ENCODE results near the gene RTCA. TPM values are rescaled to one million over a fixed set of nuclear protein-coding genes. Genes with fewer than 3 reads are reported as not detected.

The RTCA gene
- polyA plus RNA-seq, 4 donors = 30.5 to 39.9 (median 31.9) TPM

DNA sequence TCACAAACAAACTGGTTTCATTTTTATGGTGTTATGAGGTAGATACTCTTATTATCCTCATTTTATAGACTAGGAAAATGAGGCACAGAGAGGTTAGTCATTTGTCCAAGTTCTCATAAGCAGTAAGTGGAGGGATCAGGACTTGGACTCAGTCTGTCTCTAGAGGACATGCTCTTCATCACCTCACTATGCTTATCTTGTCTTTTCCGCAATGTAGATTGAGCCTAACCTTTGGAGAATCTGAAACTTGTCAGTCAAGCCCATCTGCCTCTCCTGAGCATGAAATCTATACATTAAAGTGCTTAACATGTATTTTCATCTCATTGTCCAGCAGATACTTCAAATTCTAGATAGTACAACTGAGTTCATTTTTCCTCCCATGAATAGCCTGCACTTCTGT lies 74.5 kb downstream of the RTCA start:
- DNase-seq (ENCODE audit: low read depth in 4 of 4, low spot score in 2 of 4) = no peak

DNA sequence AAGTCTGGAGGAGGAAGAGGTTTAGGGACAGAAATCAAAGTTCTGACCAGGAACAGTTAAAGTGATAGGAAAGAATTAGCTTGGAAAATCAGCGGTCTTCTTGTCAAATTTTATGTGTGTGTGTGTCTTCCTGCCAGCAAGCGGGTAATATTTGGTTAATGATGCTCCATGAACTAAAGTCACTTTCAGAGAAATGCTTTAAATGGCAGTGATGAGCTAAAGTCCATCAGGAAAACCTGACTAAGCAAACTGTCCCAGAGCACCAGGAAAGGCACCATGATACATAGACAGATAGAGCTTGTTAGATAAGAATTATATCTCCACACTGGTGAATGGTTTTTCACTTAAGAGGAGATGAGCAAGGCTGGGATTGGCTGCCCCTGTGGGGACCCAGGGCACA lies 76.3 kb downstream of the RTCA start:
- DNase-seq (ENCODE audit: low read depth in 4 of 4, low spot score in 2 of 4) = no peak

Other genes with a start within 250 kb of the RTCA start
- 10 to 100 TPM in 1 of 4 donors, 1 to 10 TPM in 3; 8.1 to 10.5 (median 8.2) TPM for gene SASS6, start 133.3 kb upstream of the RTCA start, polyA plus RNA-seq (ENCODE audit: insufficient read length in 4 of 4)
- 10 to 100 TPM; 26.1 to 45.9 (median 31.7) TPM for gene TRMT13, start 133.1 kb upstream of the RTCA start, polyA plus RNA-seq (ENCODE audit: insufficient read length in 4 of 4)
- 1 to 10 TPM; 1.4 to 4.1 (median 2.5) TPM for gene LRRC39, start 88.0 kb upstream of the RTCA start, polyA plus RNA-seq (ENCODE audit: insufficient read length in 4 of 4)
- 10 to 100 TPM; 19.7 to 27.6 (median 24.3) TPM for gene DBT, start 16.4 kb upstream of the RTCA start, polyA plus RNA-seq (ENCODE audit: insufficient read length in 4 of 4)
- 10 to 100 TPM; 25.7 to 34.2 (median 28.9) TPM for gene CDC14A, start 86.3 kb downstream of the RTCA start, polyA plus RNA-seq (ENCODE audit: insufficient read length in 4 of 4)